HG03097 (cell line): ENCODE results near the gene FAAP24.
"Not testable (repeated sequence)": the region's sequence is repeated elsewhere in the genome, so short reads cannot be mapped to it uniquely, and the experiment has no call there.

ENCODE experiments used
- ATAC-seq: cut with Tn5 transposase; IDR thresholded peaks from one replicate; pipeline ENCODE4 v1.9.1; 2021; ENCODE audit not compliant: unreplicated experiment, low FRiP score

Gene FAAP24

GRCh38 chr19:32997716-32998355 lies 25.8 kb downstream of the FAAP24 start:
- ATAC-seq = no peak

DNA sequence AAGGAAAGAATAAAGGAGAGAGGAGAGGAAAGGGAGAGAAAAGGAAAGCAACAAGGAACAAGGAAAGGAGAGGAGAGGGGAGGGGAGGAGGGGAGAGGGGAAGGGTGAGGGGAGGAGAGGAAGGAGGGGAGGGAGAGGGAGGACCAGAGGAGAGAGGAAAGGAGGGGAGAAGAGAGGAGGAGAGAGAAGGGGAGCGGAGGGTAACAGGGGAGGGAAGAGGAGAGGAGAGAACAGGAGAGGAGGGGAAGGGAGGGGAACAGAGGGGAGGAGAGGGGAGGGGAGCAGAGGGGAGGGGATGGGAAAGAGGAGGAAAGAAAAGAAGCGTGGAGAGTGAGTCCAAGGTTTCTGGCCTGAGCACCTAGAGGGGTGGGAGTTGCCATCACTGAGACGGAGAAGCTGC lies 26.7 kb downstream of the FAAP24 start:
- no peak for ATAC-seq

DNA sequence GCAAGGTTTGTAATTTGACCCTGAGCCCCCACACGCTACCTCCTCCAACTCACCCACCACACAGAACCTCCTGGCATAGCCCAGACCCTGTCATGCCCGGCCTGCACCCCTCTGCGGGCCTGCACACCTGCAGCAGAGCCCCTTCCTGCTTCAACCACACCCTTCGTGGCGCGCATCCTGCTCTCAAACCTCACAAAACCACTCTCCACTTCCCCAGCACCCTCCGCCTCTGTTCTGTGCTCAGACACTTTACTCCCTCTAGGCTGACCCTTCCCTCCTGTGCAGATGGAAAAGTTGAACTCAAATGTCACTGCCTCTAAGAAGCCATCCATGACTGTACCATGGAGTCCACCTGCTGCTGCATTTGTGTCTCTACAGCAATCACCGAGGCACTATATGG lies 28.5 kb downstream of the FAAP24 start:
- ATAC-seq = no peak

DNA sequence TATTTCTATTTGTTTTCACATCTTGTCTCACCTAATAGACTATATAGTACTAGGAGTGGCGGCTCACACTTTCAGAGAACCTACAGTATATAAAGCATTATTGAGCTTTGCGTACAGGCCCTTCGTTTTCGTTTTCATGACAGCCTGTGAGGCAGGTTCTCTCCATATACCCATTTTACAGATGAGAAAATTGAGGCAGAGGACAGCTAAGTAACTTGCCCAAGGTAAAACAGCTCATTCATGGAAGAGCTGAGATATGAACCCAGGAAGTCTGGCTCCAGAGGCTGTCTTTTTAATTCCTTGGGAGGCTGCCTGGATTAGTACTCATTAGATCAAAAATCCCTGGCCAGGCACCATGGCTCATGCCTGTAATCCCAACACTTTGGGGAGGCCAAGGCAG lies 28.9 kb downstream of the FAAP24 start:
- ATAC-seq = no peak

GRCh38 chr19:33002126-33002865 lies 30.3 kb downstream of the FAAP24 start:
- not testable (repeated sequence) for ATAC-seq

DNA sequence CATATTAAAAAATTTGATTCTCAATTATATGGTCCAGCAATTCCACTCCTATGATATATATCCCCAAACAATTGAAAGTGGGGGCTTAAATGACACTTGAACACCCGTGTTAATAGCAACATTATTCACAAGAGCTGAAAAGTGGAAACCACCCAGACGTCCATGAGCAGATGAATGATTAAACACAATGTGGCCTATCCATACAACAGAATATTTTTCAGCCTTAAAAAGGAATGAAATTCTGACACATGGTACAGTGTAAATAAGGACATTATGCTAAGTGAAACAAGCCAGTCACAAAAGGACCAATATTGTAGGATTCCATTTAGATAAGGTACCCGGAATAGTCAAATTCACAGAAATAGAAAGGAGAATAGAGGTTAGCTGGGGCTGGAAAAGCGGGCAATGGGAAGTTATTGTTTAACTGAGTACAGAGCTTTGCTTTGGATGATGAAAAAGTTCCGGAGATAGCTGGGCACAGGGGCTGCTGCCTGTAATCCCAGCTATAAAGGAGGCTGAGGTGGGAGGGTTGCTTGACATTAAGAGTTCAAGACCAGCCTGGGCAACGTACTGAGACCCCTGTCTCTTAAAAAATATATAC lies 31.5 kb downstream of the FAAP24 start:
- not testable (repeated sequence) for ATAC-seq

GRCh38 chr19:33005440-33005839 lies 33.4 kb downstream of the FAAP24 start:
- ATAC-seq = no peak

GRCh38 chr19:33008738-33009137 lies 36.7 kb downstream of the FAAP24 start:
- no peak for ATAC-seq

DNA sequence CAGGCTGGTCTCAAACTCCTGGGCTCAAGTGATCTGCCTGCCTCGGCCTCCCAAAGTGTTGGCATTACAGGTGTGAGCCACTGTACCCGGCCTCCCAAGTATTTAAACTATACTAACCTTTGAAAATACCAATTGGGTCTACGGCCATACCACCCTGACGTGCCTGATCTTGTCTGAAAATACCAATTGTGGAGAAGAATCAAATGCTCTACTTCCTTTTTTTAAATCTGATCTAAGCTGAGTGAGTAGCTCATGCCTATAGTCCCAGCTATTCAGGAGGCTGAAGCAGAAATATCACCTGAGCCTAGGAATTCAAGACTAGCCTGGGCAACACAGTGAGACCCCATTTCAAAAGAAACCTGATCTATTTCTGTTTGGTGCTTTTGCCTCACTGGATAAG lies 38.8 kb downstream of the FAAP24 start:
- ATAC-seq = not testable (repeated sequence)

GRCh38 chr19:33022472-33023116 lies 50.6 kb downstream of the FAAP24 start:
- no peak for ATAC-seq

DNA sequence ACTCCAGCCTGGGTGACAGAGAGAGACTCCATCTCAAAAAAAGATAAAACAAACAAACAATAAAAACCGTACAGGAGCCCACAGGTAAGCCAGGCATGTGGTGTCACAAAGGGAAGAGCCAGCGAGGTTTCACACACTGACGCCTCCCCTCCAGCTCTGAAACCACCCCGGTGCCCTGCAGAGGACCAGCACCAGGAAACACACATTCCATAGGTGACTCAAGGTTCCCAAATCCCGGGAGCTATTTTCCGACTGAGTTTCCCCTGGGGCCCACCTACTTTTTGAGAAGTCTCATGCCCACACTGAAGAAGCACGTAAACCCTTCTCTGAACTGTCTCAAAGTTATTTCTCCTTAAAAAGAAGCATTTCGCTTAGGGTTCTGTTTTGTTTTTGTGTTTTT lies 52.4 kb downstream of the FAAP24 start:
- ATAC-seq = no peak

DNA sequence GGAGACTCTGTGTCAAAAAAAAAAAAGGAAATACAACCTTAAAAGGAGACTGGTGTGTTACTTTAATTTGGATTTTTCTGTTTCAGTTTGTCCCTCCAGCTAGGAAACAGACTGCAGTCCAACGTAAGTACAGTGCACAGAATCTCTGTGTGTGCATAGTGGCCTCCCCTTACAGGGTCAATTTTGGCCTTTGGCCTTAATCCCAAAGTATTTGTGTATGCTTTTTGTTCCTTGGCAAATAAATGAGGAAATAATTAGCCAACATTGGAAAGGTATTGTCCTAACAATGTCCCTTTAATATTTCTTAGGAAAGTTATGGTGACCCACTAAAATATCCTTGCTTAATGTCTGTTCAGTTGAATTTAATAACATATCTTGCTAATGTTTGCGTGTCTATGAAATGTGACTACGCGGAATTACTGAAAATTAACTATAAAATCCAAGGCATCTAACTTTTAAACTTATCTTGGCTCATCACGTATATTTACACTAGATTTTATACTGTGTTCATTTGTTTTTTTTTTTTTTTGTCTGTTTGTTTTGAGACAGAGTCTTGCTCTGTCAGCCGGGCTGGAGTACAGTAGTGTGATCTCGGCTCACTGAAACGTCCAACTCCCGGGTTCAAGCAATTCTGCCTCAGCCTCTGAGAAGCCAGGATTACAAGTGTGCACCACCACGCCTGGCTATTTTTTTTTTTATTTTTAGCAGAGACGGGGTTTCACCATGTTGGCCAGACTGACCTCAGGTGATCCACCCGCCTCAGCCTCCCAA lies 53.6 kb downstream of the FAAP24 start:
- not testable (repeated sequence) for ATAC-seq

GRCh38 chr19:33026602-33027001 lies 54.6 kb downstream of the FAAP24 start:
- ATAC-seq = not testable (repeated sequence)
